HG03558 (cell line): Measurements from ENCODE around the gene CAMKMT.

Source experiments
- ATAC-seq: cut with Tn5 transposase; IDR thresholded peaks from one replicate; pipeline ENCODE4 v1.9.1; 2021; ENCODE audit warnings: moderate number of reproducible peaks; ENCODE audit not compliant: unreplicated experiment; ENCODE audit errors: extremely low read depth

Gene CAMKMT

DNA sequence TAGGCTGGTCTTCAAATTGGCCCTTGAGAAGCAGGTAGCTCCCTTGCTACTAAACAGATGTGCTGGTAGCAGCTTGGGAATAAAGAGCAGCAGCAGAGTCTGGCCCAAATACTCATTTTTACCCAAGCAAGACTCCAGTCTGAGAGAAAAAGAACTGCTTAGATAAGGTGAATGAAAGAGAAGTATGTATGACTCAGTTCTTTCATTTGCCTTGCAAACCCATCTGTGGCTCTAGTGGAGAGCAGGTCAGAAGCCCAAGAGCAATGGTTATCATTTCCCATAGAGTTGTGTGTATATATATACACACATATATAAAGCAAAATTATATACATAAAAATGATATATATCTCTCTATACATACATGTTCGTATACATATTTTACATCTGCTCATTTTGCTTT is 80.3 kb downstream of the CAMKMT start:
- ATAC-seq = no peak

DNA sequence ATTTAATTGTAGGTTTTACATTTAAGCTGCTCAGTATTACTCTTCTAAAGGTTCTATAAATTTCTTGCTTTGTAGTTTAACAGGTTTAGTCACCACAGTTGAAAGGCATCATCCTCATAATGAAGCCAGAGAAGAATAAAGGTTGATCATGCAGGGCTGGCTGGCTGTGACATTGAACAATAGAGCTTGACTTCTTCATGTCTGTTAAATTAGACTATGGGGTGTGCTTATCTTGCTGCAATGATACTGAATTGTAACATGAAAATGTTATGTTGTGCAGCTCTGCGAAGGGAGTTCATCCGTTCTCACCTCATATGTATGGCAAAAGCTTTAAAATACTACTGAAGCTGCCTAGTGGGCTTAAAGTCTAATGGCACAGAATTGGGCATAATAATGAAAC is 81.8 kb downstream of the CAMKMT start:
- no peak for ATAC-seq

DNA sequence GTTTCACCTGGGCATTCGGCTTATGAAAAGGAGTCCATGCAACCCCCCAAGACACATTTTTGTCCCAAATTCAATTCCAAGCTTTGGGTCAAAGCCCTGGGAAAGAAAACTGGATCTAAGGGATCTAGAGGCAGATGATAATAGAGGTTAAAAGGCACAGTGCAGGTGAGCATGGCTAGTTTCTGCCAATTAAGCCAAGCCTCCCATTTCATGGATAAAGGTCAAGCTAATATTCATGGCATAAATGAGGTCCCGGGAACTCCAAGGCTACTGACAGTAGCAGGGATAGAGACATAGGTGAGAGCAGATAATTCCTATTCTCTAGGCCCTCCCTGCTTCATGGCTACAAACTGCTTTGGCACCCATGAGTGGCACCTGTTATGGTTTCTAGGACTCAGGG is 83.1 kb downstream of the CAMKMT start:
- no peak for ATAC-seq

DNA sequence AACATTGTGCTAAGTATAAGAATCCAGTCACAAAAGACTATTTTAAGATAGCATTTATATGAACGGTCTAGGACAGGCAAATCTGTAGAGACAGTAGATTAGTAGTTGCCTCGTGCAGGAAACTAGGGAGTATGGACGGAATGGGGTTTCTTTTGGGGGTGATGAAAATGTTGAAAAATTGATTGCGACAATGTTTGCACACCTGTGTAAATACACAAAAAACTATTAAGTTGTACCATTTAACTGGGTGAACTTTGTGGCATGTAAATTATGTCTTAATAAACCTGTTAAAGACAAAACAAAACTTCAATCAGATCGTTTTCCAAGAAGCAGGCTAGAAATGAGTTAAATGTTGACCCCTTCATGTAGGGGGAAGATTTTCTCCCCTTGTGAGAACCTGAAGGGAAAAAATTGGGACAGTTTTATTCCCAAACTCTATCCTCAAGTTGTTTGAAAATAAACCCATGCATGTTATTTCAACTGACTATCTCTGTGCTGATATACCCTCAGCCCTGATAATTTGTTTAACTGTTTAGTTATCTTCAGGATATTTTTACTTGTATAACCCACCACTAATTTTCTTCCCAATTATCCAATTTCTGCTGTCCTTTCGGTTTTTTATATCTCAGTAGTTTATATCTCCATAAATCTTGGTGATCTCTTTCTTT is 87.2 kb downstream of the CAMKMT start:
- ATAC-seq = no peak

DNA sequence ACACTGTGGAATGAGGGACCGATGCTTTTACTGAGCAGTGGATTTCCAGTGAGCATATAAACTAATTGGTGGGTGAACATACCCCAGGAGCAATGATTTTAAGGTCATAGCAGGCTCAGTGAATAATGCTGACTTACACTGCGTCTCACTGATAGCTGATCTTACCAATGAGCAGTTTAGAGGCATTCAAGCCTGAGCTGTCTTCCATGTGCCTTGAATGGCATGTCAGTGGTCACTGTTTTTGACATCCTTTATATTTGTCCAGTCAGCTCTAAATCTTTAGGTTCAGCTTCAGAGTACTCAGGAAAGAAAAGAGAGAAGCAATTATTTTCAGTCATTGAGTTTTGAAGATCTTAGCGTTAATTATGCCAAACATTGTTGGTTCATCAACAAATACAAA is 88.3 kb downstream of the CAMKMT start:
- no peak for ATAC-seq

DNA sequence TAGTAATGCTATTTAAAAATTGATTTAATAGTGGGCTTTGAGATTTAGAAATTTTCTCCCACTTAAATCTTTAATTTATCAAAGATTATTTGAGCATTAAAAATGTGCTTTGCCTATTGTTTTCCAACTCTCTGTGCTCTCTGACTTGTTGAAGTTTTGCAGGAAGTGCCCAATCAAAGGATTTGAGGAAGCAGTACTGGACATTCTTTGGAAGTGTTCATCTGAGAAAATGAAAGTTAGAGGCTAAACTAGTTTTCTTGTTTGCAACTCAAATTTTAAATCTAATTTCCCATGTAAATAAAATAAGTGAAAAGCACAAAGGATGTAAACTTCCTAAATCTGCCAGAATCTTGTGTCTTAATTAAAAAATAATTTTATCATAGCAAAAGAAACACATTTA is 89.1 kb downstream of the CAMKMT start:
- no peak for ATAC-seq

DNA sequence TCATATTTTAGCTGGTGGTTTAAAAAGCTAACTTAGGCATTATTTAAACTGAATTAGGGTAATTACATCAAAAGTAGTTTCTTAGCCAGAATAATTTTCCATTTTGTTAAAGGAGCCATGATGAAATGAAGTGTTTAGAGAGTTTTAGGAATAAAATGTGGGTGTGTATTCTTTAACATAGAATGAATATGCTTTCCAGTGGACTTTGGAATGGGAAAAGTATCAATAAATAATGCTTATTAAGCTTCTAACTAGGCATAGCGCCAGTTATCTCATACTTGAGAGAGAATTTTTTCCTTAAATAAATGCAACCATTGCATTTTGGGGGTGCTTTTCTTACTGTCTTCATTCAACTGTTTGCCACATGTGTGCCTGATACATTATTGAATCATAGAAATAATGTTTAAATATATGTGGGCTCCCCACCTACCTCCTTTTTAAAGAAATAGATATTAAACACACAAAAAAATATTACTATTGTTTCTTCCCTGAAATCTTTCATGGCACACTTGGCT is 90.4 kb downstream of the CAMKMT start:
- ATAC-seq = no peak

DNA sequence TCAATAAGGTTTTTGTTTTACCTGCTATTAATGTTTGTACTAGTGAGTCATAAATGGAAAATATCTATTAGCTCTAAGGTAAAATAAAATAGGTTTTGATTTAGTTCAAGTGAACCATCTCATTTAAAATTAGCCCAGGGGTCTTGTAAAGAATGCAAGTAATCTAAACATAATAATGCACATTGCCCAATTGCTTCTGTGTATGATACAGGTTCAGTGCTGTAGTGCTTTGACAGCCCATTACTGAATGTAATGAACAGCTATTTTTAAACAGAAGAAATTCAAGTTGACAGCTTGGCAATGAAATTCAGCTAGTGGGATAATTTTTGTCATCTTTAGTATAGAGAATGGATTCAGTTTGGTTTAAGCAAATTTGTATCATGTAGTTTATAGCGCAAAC is 91.5 kb downstream of the CAMKMT start:
- no peak for ATAC-seq

DNA sequence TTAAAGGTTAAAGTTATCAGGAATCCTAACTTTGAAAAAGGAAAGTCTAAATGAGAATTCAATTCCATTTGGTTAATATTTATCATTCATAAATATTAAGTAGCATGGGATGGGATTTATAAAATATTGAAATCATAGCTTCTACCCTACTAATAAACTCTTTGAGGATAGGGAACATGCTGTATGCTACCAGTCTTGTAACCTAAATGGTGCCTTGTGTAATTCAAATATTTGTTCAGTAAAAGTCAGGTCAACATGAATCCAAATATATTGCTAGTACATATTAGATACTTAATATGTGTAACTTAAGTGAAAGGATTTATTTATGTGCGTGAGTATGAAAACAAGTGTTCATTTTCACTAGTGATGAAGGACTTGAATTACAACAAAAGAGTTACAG is 94.1 kb downstream of the CAMKMT start:
- no peak for ATAC-seq

DNA sequence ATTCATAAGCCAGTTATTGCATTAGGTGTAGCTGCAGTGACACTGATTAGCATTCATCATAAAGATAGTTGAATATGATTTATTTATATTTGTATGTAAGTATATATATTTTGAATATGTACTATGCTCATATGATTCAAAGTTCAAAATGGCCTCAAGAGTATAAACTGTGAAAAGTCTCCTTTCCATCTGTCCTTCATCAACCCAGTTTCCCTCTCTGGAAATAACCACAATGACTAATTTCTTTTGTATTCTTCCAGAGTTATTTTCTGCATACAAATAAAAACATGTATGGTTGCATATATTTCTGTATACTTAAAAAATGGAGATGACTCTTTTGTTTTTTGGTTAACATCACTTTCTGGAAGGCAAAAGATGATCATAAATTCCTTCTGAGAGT is 95.2 kb downstream of the CAMKMT start:
- no peak for ATAC-seq

DNA sequence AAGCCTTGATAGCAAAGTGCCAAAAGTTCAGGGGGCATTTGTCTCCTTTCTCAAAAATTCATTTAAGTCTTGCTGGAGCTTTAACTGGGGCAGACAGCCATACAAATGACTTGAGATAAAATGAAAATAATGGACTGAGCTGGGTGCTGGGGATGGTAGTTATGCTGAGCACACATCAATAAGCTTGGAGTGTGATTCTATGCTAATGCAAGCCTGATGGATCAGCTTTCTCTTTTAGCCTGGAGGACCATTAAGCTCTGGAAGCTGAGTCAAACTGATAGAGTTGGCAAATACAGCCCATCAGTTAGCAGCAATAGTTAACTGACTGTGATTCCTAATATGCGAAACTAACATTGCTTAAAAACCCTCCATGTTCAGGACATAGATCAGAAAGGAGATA is 98.0 kb downstream of the CAMKMT start:
- ATAC-seq = no peak

DNA sequence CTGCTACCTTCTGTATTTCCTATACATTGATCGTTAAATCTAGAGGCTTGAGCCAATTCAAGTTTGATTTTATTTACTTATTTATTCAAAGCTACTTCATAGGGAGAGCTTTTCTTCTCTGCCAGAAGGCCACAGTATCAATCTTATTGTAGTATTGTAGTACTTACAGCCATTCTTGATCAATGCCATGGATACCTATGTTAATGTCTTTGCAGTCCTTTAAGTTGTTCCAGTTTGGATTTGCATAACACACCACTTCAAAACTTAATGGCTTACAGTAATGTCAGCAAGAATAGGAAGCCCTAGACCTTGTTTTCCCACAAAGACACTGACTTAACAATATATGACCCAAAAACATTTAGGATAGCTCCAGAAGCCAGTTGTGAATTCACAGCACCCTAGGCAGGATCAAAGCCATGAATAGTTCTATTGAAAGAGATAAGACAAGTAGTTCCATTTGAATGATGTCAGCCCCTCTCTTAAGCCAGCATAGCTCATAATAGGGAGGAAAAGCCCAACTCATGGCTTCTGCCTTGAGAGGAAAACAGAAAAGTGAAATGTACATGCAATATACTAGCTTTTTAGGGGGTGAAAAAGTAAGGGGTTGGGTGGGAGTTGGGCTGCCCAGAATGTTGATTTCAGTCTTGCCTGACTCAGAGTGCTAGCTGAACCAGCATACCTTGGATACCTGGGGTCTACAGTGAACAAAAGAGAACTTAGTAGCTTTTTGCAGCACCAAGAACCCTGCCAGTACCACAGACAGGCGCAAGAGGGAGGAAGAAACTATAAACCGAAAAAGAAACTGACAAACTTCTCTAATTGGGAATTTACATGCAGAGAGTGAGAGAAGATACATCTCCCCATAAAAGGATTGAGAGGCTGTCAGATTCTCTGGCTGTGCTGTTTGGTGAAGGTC is 101.4 kb downstream of the CAMKMT start:
- no peak for ATAC-seq

DNA sequence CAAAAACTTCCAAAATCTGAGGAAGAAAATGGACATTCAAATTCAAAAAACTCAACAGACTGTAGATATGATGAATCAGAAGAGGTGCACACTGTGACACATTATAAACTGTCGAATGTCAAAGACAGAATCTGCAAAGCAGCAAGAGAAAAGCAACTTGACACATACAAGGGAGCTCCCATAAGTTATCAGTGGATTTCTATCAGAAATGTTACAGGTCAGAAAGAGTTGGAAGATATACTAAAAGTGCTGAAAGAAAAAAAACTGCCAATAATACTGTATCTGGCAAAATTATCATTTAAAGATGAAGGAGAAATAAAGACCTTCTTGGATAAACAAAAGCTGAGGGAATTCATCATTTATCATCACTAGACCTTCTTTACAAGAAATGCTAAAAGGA is 102.7 kb downstream of the CAMKMT start:
- ATAC-seq = no peak

DNA sequence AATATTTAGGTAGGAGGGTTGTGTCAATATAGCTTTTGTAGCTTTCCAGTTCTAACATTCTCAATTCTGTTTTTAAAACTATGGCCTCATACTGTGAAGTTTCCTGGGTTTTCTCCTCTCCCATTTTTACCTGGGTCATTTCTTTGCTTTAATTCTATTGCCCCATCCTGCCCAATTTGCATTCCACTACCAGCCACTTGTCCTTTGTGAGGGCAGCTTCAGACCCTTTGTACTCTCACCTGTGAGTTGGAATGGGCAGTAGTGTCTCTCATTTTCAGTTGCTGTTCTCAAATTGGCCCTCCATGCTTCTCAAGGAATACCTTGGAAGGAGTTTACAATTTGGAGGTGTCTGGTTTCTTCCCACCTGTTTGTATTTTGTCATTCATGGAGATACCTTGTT is 108.4 kb downstream of the CAMKMT start:
- ATAC-seq = no peak

DNA sequence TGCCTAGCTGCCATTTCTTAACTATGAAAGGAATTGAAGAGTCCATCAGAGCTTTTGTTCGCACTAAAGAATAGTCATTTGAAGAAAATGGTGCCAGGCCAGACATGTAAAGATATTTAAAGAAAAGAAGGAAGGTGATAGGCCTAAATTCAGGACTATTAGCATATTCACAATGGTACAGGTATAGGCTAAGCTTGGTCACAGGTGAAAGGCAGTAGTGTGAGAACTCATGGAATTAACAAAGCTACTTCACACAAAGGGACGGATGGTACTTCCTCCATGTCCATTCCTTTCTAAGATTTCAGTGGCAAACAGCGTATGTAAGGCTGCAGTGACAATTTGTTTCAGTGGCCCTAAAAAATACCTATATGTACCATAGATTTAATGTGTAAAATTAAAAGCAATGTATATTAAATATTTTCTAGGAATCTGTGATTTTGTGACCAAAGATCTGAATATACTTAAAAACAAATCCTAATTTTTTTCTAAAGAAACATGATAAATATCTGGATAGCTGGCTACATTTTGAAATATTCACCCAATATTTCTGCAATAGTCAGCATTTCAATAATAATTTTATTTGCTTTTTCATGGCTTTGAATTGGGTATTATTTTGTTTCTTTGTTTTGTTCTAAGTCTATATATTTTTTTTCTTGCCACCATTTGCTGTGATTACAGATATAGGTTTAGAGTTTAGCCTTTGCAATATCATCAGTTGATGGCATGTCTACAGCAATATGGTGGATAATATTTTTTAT is 116.1 kb downstream of the CAMKMT start:
- no peak for ATAC-seq

DNA sequence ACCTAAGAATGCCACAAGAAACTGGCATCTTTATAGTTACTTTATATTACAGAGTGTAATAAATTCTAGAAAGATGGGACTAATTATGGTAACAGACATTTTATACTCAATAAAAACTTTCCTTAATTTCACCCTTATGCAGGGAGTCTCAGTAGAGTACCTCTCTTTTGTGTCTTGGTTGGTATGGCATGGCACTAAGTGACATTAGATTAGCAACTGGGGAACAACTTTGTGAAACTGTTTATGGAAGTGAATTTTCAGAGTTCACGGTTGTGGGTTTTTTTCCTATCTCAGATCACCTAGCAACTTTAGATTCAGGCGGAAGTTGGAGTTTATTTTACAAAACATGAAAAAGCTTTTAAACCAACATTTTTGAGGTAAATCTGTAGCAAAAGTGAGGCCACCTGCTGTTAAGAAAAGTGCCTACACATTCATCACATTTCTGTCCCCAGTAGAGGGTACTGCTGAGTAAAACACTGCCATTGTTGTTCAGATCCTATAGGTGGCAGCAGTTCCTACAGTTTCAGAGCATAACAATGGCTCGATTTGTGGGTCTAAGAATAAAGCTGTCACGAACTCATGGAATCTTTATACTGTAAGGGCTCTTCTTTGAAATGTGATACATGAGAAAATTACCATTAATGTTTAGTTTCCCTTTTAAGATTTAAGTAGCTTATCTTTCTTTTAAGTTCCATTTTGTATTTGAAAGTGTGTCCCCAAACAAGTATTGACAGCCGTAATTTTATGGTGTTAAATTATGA is 117.6 kb downstream of the CAMKMT start:
- ATAC-seq = no peak

DNA sequence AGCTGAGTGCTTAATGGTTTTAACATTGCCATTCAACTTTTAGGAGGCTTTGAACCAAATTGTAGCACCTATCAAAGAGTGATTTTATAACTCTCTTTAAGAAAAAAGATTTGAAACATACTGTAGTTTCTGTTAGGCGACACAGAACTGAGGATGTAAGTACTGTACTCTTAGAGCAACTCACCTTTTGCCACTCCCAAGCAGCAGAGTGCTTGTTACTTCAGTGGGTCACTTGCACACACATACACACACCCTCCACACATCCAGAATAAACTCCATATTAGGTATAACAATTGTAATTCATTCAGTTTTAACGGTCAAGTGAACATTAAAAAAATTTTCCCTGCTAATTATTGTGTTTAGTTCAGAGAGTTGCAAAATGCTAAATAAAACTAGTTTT is 118.3 kb downstream of the CAMKMT start:
- ATAC-seq = no peak

DNA sequence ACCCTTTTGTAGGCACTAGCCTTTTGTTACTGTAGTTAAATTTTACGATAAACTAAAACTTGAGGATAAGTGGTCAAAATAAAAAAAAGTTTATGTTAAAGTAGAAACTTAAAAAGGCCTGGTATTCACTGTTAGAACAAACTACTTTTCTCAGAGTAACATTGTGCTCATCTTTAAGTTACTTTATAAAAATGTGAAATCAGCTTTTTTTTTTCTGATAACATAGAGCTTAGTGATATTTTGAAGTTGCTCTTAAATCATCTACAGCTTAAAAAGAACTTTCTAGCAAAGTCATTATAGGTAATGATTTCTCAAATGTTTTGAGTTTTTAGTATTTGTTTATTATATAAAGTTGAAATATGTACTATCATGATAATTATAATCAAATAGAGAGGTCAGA is 125.3 kb downstream of the CAMKMT start:
- ATAC-seq = no peak

DNA sequence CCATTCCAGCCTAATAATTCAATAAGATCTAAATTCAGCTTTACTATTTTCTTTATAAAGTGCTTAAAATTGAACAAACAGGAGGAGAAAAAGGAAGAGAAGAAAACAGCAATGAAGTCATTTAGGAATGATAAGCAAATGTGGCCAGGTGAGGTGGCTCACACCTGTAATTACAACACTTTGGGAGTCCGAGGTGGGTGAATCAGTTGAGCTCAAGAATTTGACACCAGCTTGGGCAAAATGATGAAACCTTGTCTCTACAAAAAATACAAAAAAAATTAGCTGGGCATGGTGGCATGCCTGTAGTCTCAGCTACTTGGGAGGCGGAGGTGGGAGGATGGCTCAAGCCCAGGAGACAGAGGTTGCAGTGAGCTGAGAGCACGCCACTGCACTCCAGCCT is 129.0 kb downstream of the CAMKMT start:
- ATAC-seq = no peak

DNA sequence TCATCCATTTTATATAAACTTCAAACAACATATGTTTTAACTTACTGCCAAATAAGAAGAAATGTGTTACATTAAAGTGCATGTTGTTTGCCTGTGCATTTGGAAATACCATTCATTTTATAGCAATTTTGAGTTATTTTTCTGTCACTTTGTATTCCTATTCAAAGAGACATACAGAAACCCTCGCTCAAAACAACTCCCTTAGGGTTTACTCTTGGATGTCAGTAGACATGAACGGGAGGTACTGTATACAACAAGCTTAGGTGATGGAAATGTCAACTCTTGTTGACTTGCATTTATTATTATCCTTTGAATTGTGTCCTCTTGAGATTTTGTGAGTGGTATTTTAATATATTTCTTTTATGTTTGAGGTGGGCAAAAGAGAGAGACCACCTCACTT is 132.3 kb downstream of the CAMKMT start:
- ATAC-seq = no peak
